Astrocyte of the cerebellum (primary cell): ENCODE data around the gene PKD2L2.

Experiments
- DNase-seq: peaks from one replicate; pipeline ENCODE4 v3.0.0-alpha.2; 2011; ENCODE audit warnings: low read depth
- H3K4me3 ChIP-seq: 2 replicates; pipeline ENCODE4 v1.5.1; 2011; ENCODE audit warnings: mild to moderate bottlenecking, low read depth, low read length, moderate library complexity
- CTCF ChIP-seq: IDR thresholded peaks from 2 replicates; pipeline ENCODE4 v1.5.1; 2012; ENCODE audit warnings: low read length, low read depth, moderate library complexity, mild to moderate bottlenecking; ENCODE audit errors: missing control alignments
- in situ Hi-C: cut with HindIII; loops from 2 replicates; pipeline ENCODE4 v1.10.0; 2017; ENCODE audit warnings: low sequenced_read_pairs

Gene PKD2L2

GRCh38 chr5:137932800-137933199 is 43.5 kb downstream of the PKD2L2 start:
- in situ Hi-C loops, result no loop called here
- no peak for TF ChIP-seq CTCF
- DNase-seq, result no peak
- H3K4me3 ChIP-seq, result no peak overlapping the region

- TF ChIP-seq CTCF, result no peak
- DNase-seq, result peak; percentile 59
- in situ Hi-C loops, result no loop called here
- no peak overlapping the region for H3K4me3 ChIP-seq
Measured at GRCh38 chr5:137933491-137933911, 44.2 kb downstream of the PKD2L2 start.

GRCh38 chr5:137935190-137935589 is 45.9 kb downstream of the PKD2L2 start:
- in situ Hi-C loops, result no loop called here
- H3K4me3 ChIP-seq, result no peak overlapping the region
- no peak for DNase-seq
- TF ChIP-seq CTCF, result no peak

GRCh38 chr5:137935694-137936093 is 46.4 kb downstream of the PKD2L2 start:
- no peak for DNase-seq
- no peak overlapping the region for H3K4me3 ChIP-seq
- in situ Hi-C loops, result no loop called here
- TF ChIP-seq CTCF, result no peak

- TF ChIP-seq CTCF, result no peak
- DNase-seq, result no peak
Measured at GRCh38 chr5:137937994-137938750, 48.9 kb downstream of the PKD2L2 start.

GRCh38 chr5:137938751-137939143 is 49.5 kb downstream of the PKD2L2 start:
- in situ Hi-C loops, result no loop called here
- DNase-seq, result no peak
- no peak overlapping the region for H3K4me3 ChIP-seq
- TF ChIP-seq CTCF, result no peak

More at GRCh38 chr5:137937994-137938750, 48.9 kb downstream of the PKD2L2 start:
- in situ Hi-C loops, result no loop called here
- no peak overlapping the region for H3K4me3 ChIP-seq
